ENCODE measurements around the gene WNT3.

DNA sequence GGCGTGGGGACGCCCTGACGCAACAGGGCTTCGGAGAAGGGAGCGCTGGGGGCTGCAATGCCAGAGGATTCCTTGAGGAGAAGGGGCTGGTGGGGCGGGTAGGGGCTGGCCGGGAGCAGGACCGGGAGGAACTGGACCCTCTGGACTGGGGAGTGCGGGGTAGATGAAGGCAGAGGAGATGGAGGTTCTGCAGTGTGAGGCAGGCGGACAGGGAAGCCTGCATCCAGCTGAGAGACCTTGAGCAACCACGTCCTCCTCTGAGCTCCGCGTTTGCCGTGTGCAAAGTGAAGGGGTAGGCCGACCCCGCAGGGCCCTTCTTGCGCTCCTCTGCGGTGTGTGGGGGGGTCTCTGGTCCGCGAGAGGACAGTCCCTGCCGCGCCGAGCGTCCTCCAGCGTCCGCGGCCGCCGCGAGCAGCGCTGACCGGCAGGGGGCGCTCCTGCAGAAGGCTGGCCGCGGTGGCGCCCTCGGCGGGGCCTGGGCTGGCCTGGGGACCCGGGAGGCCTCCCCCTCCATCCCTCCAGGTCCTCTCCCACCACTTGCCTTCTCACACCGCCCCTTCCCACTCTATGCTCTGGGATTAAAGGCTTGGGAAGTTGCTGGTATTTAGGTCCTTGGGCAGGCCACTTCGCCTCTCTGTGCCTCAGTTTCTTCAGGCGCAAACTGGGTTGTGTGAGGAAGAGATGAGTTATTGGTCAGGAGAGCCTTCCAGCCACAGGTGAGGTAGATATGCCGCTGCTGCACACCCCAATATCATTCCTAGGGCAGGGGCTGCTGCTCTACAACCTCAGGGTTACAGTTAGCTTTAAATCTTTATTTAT, 23.3 kb upstream of the WNT3 start:
- TF ChIP-seq BHLHE40 (IDR thresholded peaks at IDR 0.05; ENCODE audit: borderline replicate concordance) (no peak), ARNT (IDR thresholded peaks at IDR 0.05) (no peak), FOXM1 (IDR thresholded peaks at IDR 0.05; ENCODE audit: borderline replicate concordance) (no peak), ELF4 (IDR thresholded peaks at IDR 0.05) (no peak), ZNF384 (IDR thresholded peaks at IDR 0.05) (no peak)

All from HEK293T (cell line).